ENCODE data around the gene GCC1.

Gene GCC1

DNA sequence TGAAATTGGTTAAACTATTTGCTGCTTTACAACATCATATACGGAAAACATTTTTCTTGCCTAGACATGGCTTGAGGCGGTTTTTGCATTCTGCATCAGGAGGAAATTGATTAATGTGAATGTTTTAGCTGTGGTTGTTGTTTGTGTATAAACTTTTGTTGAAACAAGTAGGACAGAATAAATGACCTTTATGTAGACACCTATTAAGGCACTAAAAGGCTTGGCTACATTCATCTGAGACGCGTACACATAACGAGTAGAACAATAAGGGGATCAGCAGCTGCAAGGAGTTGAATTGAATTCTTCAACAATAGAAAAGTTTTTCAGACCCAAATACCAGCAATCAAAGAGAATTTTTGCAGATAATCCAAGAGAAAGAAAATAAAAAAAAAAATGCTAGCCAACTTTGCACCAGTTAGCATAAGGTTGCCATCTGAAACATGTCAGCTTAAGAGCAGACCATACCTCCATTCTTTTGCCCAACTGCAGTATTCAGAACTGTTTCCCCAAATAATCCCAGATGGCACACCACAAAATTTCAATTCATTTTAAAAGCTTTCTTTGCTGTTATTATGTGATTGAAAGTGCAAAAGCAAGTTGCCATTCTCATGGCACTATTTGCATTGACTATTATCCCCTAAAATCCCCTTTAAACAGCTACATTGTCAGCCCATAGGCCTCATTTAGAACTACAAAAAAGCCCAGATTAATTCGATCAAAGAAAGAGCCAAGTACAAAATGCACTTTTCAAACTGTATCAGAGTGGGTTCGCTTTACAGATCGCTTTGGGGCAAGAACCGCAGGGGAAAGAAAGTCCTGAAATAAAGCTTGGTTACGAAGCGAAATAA is 49.6 kb downstream of the GCC1 start:
- no peak for DNase-seq (ENCODE audit: low read depth)
- H3K4me3 ChIP-seq (ENCODE audit: control insufficient read depth, low read depth, low read length), result no peak overlapping the region
- TF ChIP-seq, protein P1, sequence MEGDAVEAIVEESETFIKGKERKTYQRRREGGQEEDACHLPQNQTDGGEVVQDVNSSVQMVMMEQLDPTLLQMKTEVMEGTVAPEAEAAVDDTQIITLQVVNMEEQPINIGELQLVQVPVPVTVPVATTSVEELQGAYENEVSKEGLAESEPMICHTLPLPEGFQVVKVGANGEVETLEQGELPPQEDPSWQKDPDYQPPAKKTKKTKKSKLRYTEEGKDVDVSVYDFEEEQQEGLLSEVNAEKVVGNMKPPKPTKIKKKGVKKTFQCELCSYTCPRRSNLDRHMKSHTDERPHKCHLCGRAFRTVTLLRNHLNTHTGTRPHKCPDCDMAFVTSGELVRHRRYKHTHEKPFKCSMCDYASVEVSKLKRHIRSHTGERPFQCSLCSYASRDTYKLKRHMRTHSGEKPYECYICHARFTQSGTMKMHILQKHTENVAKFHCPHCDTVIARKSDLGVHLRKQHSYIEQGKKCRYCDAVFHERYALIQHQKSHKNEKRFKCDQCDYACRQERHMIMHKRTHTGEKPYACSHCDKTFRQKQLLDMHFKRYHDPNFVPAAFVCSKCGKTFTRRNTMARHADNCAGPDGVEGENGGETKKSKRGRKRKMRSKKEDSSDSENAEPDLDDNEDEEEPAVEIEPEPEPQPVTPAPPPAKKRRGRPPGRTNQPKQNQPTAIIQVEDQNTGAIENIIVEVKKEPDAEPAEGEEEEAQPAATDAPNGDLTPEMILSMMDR (IDR thresholded peaks at IDR 0.05; ENCODE audit: control insufficient read depth, insufficient read depth, low read depth, low read length, missing control alignments), result no peak

DNA sequence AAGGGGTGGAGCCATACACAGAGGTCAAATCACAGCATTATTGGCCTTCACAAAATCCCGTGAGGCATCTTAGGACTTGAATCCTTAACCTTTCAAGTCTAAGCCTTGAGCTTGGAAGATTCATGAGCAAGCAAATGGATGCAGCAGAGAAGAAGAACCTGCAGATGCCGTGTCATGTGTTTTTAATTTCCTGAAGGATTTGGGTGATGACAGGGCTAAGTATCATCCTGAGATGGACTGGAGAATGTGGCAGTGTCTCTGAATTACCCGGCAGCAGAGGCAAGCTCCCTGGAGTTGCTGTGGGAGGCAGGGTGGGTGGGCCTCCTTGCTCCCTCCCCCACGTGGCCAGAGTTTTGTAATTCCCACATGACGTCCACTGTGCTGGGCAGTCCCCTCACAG is 50.8 kb downstream of the GCC1 start:
- H3K4me3 ChIP-seq (ENCODE audit: control insufficient read depth, low read depth, low read length), result no peak overlapping the region
- TF ChIP-seq, protein P1 (IDR thresholded peaks at IDR 0.05; ENCODE audit: control insufficient read depth, insufficient read depth, low read depth, low read length, missing control alignments), result no peak
- DNase-seq (ENCODE audit: low read depth), result no peak

DNA sequence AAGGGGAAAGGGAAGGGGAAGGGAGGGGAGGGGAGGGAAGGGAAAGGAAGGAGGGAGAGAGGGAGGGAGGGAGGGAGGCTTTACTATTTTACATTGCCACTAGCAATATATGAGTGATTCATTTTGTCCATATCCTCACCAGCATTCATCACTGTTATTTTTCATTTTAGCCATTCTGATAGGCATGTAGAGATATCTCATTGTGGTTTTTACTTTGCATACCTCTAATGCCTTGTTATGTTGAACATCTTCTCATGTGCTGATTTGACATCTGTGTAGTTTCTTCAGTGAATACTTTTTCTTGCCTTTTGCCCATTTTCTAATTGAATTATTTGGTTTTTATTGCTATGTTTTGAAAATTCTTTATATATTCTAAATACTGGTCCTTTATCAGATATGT is 52.7 kb downstream of the GCC1 start:
- H3K4me3 ChIP-seq (ENCODE audit: control insufficient read depth, low read depth, low read length), result no peak overlapping the region
- TF ChIP-seq, protein P1 (IDR thresholded peaks at IDR 0.05; ENCODE audit: control insufficient read depth, insufficient read depth, low read depth, low read length, missing control alignments), result no peak
- no peak for DNase-seq (ENCODE audit: low read depth)

DNA sequence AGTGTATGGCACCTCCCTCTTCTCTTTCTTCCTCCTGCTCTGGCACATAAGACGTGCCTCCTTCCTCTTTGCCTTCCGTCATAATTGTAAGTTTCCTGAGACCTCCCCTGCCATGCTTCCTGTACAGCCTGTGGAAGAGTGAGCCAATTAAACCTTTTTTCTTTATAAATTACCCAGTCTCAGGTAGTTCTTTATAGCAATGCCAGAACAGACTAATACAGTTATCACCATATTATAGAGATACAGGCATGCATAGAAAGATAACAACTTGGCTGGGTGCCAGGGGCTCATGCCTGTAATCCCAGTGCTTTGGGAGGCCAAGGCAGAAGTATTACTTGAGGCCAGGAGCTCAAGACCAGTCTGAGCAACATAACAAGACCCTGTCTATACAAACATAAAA is 53.2 kb downstream of the GCC1 start:
- DNase-seq (ENCODE audit: low read depth), result no peak
- TF ChIP-seq, protein P1 (IDR thresholded peaks at IDR 0.05; ENCODE audit: control insufficient read depth, insufficient read depth, low read depth, low read length, missing control alignments), result no peak
- no peak overlapping the region for H3K4me3 ChIP-seq (ENCODE audit: control insufficient read depth, low read depth, low read length)
